HCT116 (cell line): Measurements from ENCODE around the gene NDUFB10. TPM values are rescaled to one million over a fixed set of nuclear protein-coding genes. Genes with fewer than 3 reads are reported as not detected.

Experiments
- ATAC-seq: fragments of 200-7000 bp; cut with Tn5 transposase; 2 replicates; pipeline ENCODE4 v1.9.1; 2020; ENCODE audit warnings: mild to moderate bottlenecking, moderate library complexity
- BruUV-seq: library from RNA; stranded (reverse); fragments of 400-500 nt; replicated peaks from 2 replicates; lab custom pipeline; 2021; lab: Mats Ljungman, UMichigan
- CTCF ChIA-PET: fragments of 300-600 bp; sonication (Branson Sonifier 250); formaldehyde crosslinking; loops from one replicate; lab custom pipeline; 2021; ENCODE audit warnings: antibody characterized with exemption; lab: Charles Lee
- POLR2A ChIA-PET: fragments of 300-600, 350-600 bp; sonication (Branson Sonifier 250); formaldehyde crosslinking; loops from one replicate; lab custom pipeline; 2021; ENCODE audit warnings: antibody characterized with exemption; lab: Charles Lee
- RAD21 ChIA-PET, 2 experiments: fragments of 300-600 bp; sonication (Branson Sonifier 250); formaldehyde crosslinking; loops; one replicate each; lab custom pipeline; 2023; ENCODE audit warnings: low total read pairs in 2 of 2; ENCODE audit not compliant: uncharacterized antibody in 2 of 2, unreplicated experiment in 2 of 2, low non-redundant PET in 1 of 2; lab: Charles Lee
- DNase-seq: peaks from one replicate; pipeline ENCODE4 v3.0.0-alpha.2; 2010; ENCODE audit warnings: low read depth, low spot score
- H2AFZ ChIP-seq: fragments of 200-600 bp; shearing (Covaris generic), sonication (generic); 2 replicates; pipeline ENCODE4 v1.6.1; 2017; ENCODE audit warnings: low read depth, mixed run types, mixed read lengths, antibody characterized with exemption, low read length; ENCODE audit not compliant: poor library complexity, severe bottlenecking
- H3K27ac ChIP-seq: 2 replicates; pipeline ENCODE4 v1.5.1; 2012; ENCODE audit warnings: low read depth, low read length
- H3K27me3 ChIP-seq: fragments of 200-600 bp; sonication (generic); 2 replicates; pipeline ENCODE4 v1.6.1; 2016; ENCODE audit warnings: mixed run types, low read length, mixed read lengths; ENCODE audit not compliant: insufficient read depth
- H3K36me3 ChIP-seq, 2 experiments: fragments of 200-500 bp in 1 of 2; fragments of 200-600 bp in 1 of 2; sonication (Bioruptor generic) in 1 of 2; sonication (generic) in 1 of 2; 2 replicates each; pipeline versions ENCODE4 v1.5.1 to v1.6.1; 2014 to 2016; ENCODE audit warnings: low read length in 2 of 2, inconsistent platforms in 1 of 2, mixed read lengths in 1 of 2, mixed run types in 1 of 2; ENCODE audit not compliant: insufficient read depth in 2 of 2, control insufficient read depth in 1 of 2
- H3K4me1 ChIP-seq, 2 experiments: fragments of 200-600 bp in 1 of 2; sonication (generic) in 1 of 2; 2 replicates each; pipeline versions ENCODE4 v1.5.1 to v1.6.1; 2012 to 2017; ENCODE audit warnings: low read length in 2 of 2, inconsistent platforms in 1 of 2, mild to moderate bottlenecking in 1 of 2, mixed read lengths in 1 of 2, mixed run types in 1 of 2, moderate library complexity in 1 of 2; ENCODE audit not compliant: insufficient read depth in 2 of 2, control insufficient read depth in 1 of 2
- H3K4me2 ChIP-seq: fragments of 200-600 bp; sonication (generic); 2 replicates; pipeline ENCODE4 v1.6.1; 2017; ENCODE audit warnings: mixed run types, low read length, mixed read lengths
- H3K4me3 ChIP-seq, 2 experiments: fragments of 200-600 bp in 1 of 2; sonication (generic) in 1 of 2; replicated peaks in 1 of 2; 2 replicates each; pipeline ENCODE4 v1.5.1; 2011 to 2016; ENCODE audit warnings: low read length in 2 of 2, control low read depth in 1 of 2, low read depth in 1 of 2, mild to moderate bottlenecking in 1 of 2, mixed read lengths in 1 of 2, mixed run types in 1 of 2
- H3K79me2 ChIP-seq: fragments of 200-600 bp; sonication (generic); 2 replicates; pipeline ENCODE4 v1.6.1; 2017; ENCODE audit warnings: mild to moderate bottlenecking, mixed run types, low read length, moderate library complexity, mixed read lengths; ENCODE audit not compliant: insufficient read depth
- H3K9ac ChIP-seq: fragments of 200-600 bp; sonication (generic); 2 replicates; pipeline ENCODE4 v1.6.1; 2016; ENCODE audit warnings: low read length, mixed read lengths
- H3K9me2 ChIP-seq: fragments of 200-600 bp; sonication (generic), shearing (Covaris generic); 2 replicates; pipeline ENCODE4 v1.6.1; 2017; ENCODE audit warnings: mixed run types, mild to moderate bottlenecking, moderate library complexity; ENCODE audit not compliant: insufficient read depth
- H3K9me3 ChIP-seq, 2 experiments: fragments of 200-500 bp in 1 of 2; fragments of 200-600 bp in 1 of 2; sonication (Bioruptor generic) in 1 of 2; sonication (generic) in 1 of 2; 2 replicates each; pipeline ENCODE4 v1.6.1; 2014 to 2017; ENCODE audit warnings: low read length in 2 of 2, mixed read lengths in 2 of 2, inconsistent platforms in 1 of 2, low read depth in 1 of 2, mild to moderate bottlenecking in 1 of 2, mixed run types in 1 of 2, moderate library complexity in 1 of 2; ENCODE audit not compliant: control insufficient read depth in 1 of 2, insufficient read depth in 1 of 2
- H4K20me1 ChIP-seq: fragments of 200-600 bp; sonication (generic), shearing (Covaris generic); 2 replicates; pipeline ENCODE4 v1.6.1; 2017; ENCODE audit warnings: mixed run types, mild to moderate bottlenecking, moderate library complexity; ENCODE audit not compliant: insufficient read depth
- CBX3 ChIP-seq: IDR thresholded peaks from 2 replicates; pipeline ENCODE4 v1.6.1; 2012; ENCODE audit warnings: low read depth
- CTCF ChIP-seq, 3 experiments: fragments of 200-600 bp in 1 of 3; sonication (generic) in 1 of 3; IDR thresholded peaks in 2 of 3; conservative IDR thresholded peaks in 1 of 3; 2 replicates each; pipeline ENCODE4 v1.5.1; 2012 to 2017; ENCODE audit warnings: low read depth in 2 of 3, low read length in 2 of 3, antibody characterized with exemption in 1 of 3, borderline replicate concordance in 1 of 3, control low read depth in 1 of 3, mild to moderate bottlenecking in 1 of 3, mixed read lengths in 1 of 3, mixed run types in 1 of 3, moderate library complexity in 1 of 3; ENCODE audit not compliant: insufficient read depth in 1 of 3
- ELF1 ChIP-seq: IDR thresholded peaks from 2 replicates; pipeline ENCODE4 v1.6.1; 2012; ENCODE audit warnings: low read depth, borderline replicate concordance
- EZH2 ChIP-seq: fragments of 200-600 bp; sonication (generic); IDR thresholded peaks from 2 replicates; pipeline ENCODE4 v1.6.1; 2017; ENCODE audit warnings: antibody characterized with exemption, mixed run types
- FOSL1 ChIP-seq: IDR thresholded peaks from 2 replicates; pipeline ENCODE4 v1.6.1; 2012; ENCODE audit warnings: low read depth
- JUND ChIP-seq: IDR thresholded peaks from 2 replicates; pipeline ENCODE4 v1.6.1; 2012
- MAX ChIP-seq: IDR thresholded peaks from 2 replicates; pipeline ENCODE4 v1.6.1; 2012
- SIN3A ChIP-seq: IDR thresholded peaks from 2 replicates; pipeline ENCODE4 v1.6.1; 2012; ENCODE audit warnings: low read depth
- ZFX ChIP-seq: fragments of 450-650 bp; IDR thresholded peaks from 2 replicates; pipeline ENCODE4 v1.6.1; 2017
- intact Hi-C: fragments of 100-400 bp; cut with micrococcal nuclease; formaldehyde crosslinking; loops from 2 replicates; pipeline ENCODE4 v1.10.0; 2022
- total RNA-seq: library from RNA; stranded (reverse); gene quantifications from one replicate; pipeline ENCODE4 v1.2.1, GENCODE V29; 2021; ENCODE audit not compliant: unreplicated experiment

NDUFB10 gene
- total RNA-seq, 1 experiment from 2014 or later = 273 TPM

GRCh38 chr16:1992704-1993317, 33.5 kb downstream of the NDUFB10 start (continued):
- no peak for TF ChIP-seq EZH2
- no peak for TF ChIP-seq SIN3A
- no peak for TF ChIP-seq CTCF (IDR thresholded peaks at IDR 0.05 in 2 of 3, conservative IDR thresholded peaks at IDR 0.05 in 1 of 3; ENCODE audit: borderline replicate concordance in 1 of 3, insufficient read depth in 1 of 3, low read depth in 2 of 3, low read length in 2 of 3)
- TF ChIP-seq MAX = no peak

- no peak overlapping the region for H3K4me3 ChIP-seq
- no peaks in the 10 kb centered on the region for H4K20me1 ChIP-seq
- H2AFZ ChIP-seq = no peak overlapping the region
- H3K4me2 ChIP-seq = no peak overlapping the region
- no peaks in the 10 kb centered on the region for H3K27me3 ChIP-seq
- H3K9me2 ChIP-seq = no peaks in the 10 kb centered on the region
- CTCF ChIA-PET = no interaction called here
- intact Hi-C loops = no loop called here
- POLR2A ChIA-PET = interaction anchor here (1.4 kb wide), 1 partner anchor 162 kb away, joined by 5 read pairs; the partner anchor contains the start of gene TRAF7
- TF ChIP-seq FOSL1 = no peak
- no peak for TF ChIP-seq CBX3
- TF ChIP-seq ZFX = no peak
- TF ChIP-seq ELF1 = no peak
- no peak for TF ChIP-seq JUND
- BruUV-seq = no TSS peak
- RAD21 ChIA-PET = no interaction called here
- H3K79me2 ChIP-seq = no peaks in the 10 kb centered on the region
- no peaks in the 10 kb centered on the region for H3K9me3 ChIP-seq
- peaks cover 11 to 34% of the 10 kb centered on the region in 2 experiments; a peak in 3 of 4 replicates for H3K4me1 ChIP-seq
- H3K27ac ChIP-seq = 0 out of 2 replicates have a peak overlapping the region, but pooled peaks have one; percentile 2
- no peak for ATAC-seq
- no peak for DNase-seq
- H3K36me3 ChIP-seq = peaks cover 2 to 15% of the 10 kb centered on the region in 2 experiments; a peak in 3 of 4 replicates
- no peak overlapping the region for H3K9ac ChIP-seq
These were observed 34.4 kb downstream of the NDUFB10 start for GRCh38 chr16:1993731-1994131.
